Small intestine (tissue), 16 donors: Measurements from ENCODE around the gene USP1. TPM values are rescaled to one million over a fixed set of nuclear protein-coding genes. Genes with fewer than 3 reads are reported as not detected.
A peak's percentile ranks its signal among the peaks of the same experiment; 100 is the strongest.

Experiments used
- DNase-seq, 2 donors: peaks; one replicate each; pipeline versions ENCODE4 v3.0.0 to v3.0.0-alpha.2; 2013
- FAIRE-seq: peaks from 2 replicates; lab custom pipeline; 2012; peaks lifted over from hg19 to GRCh38; lab: Jason Lieb, UNC
- H3K27ac ChIP-seq, 3 donors: one replicate each; pipeline ENCODE4 v1.5.1; 2013; ENCODE audit warnings: low read length in 2 of 3, mild to moderate bottlenecking in 2 of 3, control low read depth in 1 of 3, inconsistent platforms in 1 of 3, low read depth in 1 of 3, moderate library complexity in 1 of 3
- H3K27me3 ChIP-seq, 3 donors: one replicate each; pipeline ENCODE4 v1.6.1; 2013; ENCODE audit warnings: low read length in 3 of 3, inconsistent platforms in 1 of 3; ENCODE audit not compliant: control insufficient read depth in 3 of 3, insufficient read depth in 3 of 3
- H3K36me3 ChIP-seq, 3 donors: one replicate each; pipeline ENCODE4 v1.6.1; 2013; ENCODE audit warnings: low read length in 3 of 3, inconsistent platforms in 1 of 3, low read depth in 1 of 3, mild to moderate bottlenecking in 1 of 3, moderate library complexity in 1 of 3; ENCODE audit not compliant: control insufficient read depth in 3 of 3, insufficient read depth in 2 of 3
- H3K4me1 ChIP-seq, 3 donors: one replicate each; pipeline ENCODE4 v1.6.1; 2013; ENCODE audit warnings: low read length in 2 of 3, inconsistent platforms in 1 of 3, low read depth in 1 of 3, mild to moderate bottlenecking in 1 of 3, moderate library complexity in 1 of 3; ENCODE audit not compliant: control insufficient read depth in 3 of 3, insufficient read depth in 2 of 3
- H3K4me3 ChIP-seq, 3 donors: one replicate each; pipeline ENCODE4 v1.5.1; 2013; ENCODE audit warnings: low read length in 3 of 3, control low read depth in 1 of 3, inconsistent platforms in 1 of 3, low read depth in 1 of 3, mild to moderate bottlenecking in 1 of 3, moderate library complexity in 1 of 3
- H3K9me3 ChIP-seq, 2 donors: one replicate each; pipeline ENCODE4 v1.6.1; 2013; ENCODE audit warnings: low read depth in 1 of 2, low read length in 1 of 2; ENCODE audit not compliant: control insufficient read depth in 2 of 2, insufficient read depth in 1 of 2
- WGBS, 3 donors: extraction: QIAGEN DNeasy Blood & Tissue Kit; methylation state at CpG; one replicate each; pipeline ENCODE4 v1.1.7; 2013; 5-methylcytosine and 5-hydroxymethylcytosine counted together
- long read RNA-seq, 10 donors: transcript quantifications; one replicate each; lab custom pipeline, GENCODE V29; 2026
- polyA plus RNA-seq, 4 donors: library from polyadenylated mRNA; stranded (reverse) in 3 of 4; unstranded in 1 of 4; fragments of 200-250 nt in 3 of 4; fragments of 120-200 nt in 1 of 4; gene quantifications; one replicate each; pipeline versions ENCODE4 v1.2.1 to v1.2.3, GENCODE V29; 2013
- donor health status: healthy with polysubstance abuse.
- donor health status: control.
- donor health status: control.
- donor health status: Bipolar disorder and iron deficiency.
- donor health status: healthy.

USP1 gene
- 10 to 100 TPM; 12.3 to 35.2 (median 18.7) TPM for polyA plus RNA-seq
- long read RNA-seq, donor 1: 0 reads
- long read RNA-seq, donor 2: 0 reads
- long read RNA-seq, donor 3, partial matches to known transcripts: 7 of 7 reads
- long read RNA-seq, donor 3, other reads (novel, unspliced or antisense): 0 of 7 reads
- long read RNA-seq, donor 4: 0 reads
- long read RNA-seq, donor 5: 0 reads
- long read RNA-seq, donor 6, partial matches to known transcripts: 12 of 15 reads
- long read RNA-seq, donor 6, other reads (novel, unspliced or antisense): 0 of 15 reads
- long read RNA-seq, donor 7: 0 reads
- long read RNA-seq, donor 8: 0 reads
- long read RNA-seq, donor 9, partial matches to known transcripts: 0 of 1 reads
- long read RNA-seq, donor 9, other reads (novel, unspliced or antisense): 0 of 1 reads
- long read RNA-seq, donor 10, partial matches to known transcripts: 9 of 12 reads
- long read RNA-seq, donor 10, other reads (novel, unspliced or antisense): 0 of 12 reads

DNA sequence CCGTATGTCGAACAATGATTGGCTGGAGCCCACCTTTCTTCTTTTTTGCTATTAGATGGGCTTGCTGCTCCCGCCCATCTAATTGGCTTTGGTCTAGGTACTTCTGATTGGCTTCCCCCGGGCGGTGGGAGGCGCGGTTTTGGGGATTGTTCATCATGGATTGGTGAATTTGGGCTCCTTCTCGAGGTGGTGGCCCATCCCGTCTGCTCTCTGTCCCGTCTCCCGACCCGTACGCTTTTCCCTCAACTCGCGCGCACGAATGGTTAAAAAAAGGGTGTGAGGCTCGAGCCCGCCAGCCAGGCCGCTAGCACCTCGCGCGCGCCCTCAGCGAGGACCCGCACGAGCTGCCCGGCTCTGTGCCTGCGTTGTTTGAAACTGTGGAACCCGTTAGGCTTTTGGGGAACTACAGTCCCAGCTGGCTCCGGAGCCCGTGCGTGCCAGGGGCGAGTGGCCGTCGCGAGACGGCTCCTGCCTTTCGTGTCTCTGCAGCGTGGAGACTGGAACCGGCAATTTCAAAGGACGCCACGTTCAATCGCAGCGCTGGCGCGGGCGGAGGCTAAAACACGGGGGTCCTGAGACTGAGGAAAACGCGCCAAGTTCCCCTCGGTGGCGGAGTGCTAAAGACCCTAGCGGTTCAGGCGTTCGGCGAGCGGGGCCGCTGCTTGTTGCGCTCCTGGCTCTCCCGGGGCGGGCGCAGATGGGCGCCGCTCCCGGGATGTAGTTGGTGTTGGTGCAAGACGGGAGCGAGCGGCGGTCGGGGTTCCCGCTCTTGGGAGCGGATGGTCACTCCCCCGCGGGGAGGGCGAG lies at the start of gene USP1:
TSS of gene USP1 (plus strand) at position 584 of the 807 bp plus-strand sequence. CDS start 2,819 bp downstream, outside the sequence.
- Histone ChIP-seq H3K4me1 (peaks cover 0 to 5% (median 0%) of the 10 kb centered on the region in 3 donors), H3K27ac (peak within 1 kb of the TSS; percentile 95 to 98 (median 96)), H3K27me3 (no peaks in the 10 kb centered on the region), H3K4me3 (peak within 1 kb of the TSS; percentile 65 to 92 (median 88)), H3K9me3 (no peaks in the 10 kb centered on the region), H3K36me3 (peaks cover 0 to under 1% (median 0%) of the 10 kb centered on the region in 3 donors)
- no peak for FAIRE-seq
- 0% methylated on average over 66 to 76 of the region's 76 CpGs for WGBS, 3 donors
- DNase-seq: peak; percentile 99

DNA sequence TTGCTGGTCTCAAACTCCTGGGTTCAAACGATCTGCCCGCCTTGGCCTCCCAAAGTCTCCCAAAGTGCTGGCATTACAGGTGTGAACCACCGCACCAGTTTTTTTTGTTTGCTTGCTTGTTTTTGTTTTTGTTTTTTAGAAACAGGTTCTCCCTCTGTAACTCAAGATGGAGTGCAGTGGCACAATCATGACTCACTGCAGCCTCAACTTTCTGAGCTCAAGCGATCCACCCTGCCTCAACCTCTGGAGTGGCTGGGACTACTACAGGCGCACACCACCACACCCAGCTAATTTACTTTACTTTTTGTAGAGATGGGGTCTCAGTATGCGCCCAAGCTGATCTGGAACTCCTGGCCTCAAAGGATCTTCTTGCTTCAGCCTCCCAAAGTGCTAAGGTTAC lies 47.3 kb upstream of the USP1 start:
- no peak overlapping the region for H3K27ac ChIP-seq
- no peaks in the 10 kb centered on the region for H3K9me3 ChIP-seq
- no peaks in the 10 kb centered on the region for H3K36me3 ChIP-seq
- no peak for DNase-seq
- H3K4me1 ChIP-seq: peaks cover 0 to 24% (median 0%) of the 10 kb centered on the region in 3 donors
- no peak for FAIRE-seq
- WGBS, 3 donors: 94 to 96% (median 95%) methylated on average over 6 of the region's 6 CpGs
- H3K27me3 ChIP-seq: no peaks in the 10 kb centered on the region
- no peak overlapping the region for H3K4me3 ChIP-seq

- DNase-seq (no peak), FAIRE-seq (no peak)
- Histone ChIP-seq H3K27ac (no peak overlapping the region), H3K9me3 (no peaks in the 10 kb centered on the region), H3K27me3 (no peaks in the 10 kb centered on the region), H3K4me1 (peaks cover 0 to 21% (median 0%) of the 10 kb centered on the region in 3 donors), H3K4me3 (no peak overlapping the region), H3K36me3 (no peaks in the 10 kb centered on the region)
- WGBS, 3 donors: 91 to 93% (median 91%) methylated on average over 7 of the region's 7 CpGs
These were observed 46.8 kb upstream of the USP1 start for GRCh38 chr1:62390071-62390470.

DNA sequence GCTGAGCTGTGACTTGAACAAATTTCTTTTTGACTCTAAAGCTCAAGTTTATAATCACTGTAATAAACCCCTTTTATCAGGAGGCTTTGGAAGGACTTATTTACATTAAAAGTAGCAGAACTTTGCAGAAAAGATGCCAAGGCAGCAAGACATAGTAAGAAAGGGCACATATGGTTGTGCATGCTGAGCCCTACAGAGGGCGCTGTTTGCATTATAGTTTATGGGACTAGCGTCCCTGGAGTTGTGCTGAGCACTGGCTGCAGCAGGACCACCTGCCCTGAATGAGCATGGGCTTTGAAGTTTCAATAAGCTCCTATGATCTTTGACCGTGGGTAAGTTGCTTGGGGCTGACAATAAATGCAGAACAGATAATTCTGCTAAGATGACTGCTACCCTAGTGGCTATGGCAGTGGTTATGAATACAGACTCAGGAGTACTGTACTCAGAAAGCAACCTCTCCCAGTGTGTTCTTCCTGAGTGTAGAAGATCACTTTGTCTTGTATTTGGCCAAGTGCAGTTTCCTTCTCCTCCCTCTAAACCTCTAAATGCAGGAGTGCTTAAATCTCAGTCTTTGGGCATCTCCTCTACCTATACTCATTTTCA lies 45.4 kb upstream of the USP1 start:
- WGBS, 3 donors: 12 to 29% (median 18%) methylated on average over 3 of the region's 3 CpGs

GRCh38 chr1:62392951-62393350 lies 43.9 kb upstream of the USP1 start:
- Histone ChIP-seq H3K4me1 (no peaks in the 10 kb centered on the region), H3K27me3 (no peaks in the 10 kb centered on the region), H3K4me3 (no peak overlapping the region), H3K36me3 (no peaks in the 10 kb centered on the region), H3K9me3 (no peaks in the 10 kb centered on the region), H3K27ac (no peak overlapping the region)
- WGBS, 3 donors: 71 to 83% (median 79%) methylated on average over 3 of the region's 3 CpGs
- no peak for DNase-seq
- no peak for FAIRE-seq

More for the DNA sequence above, 45.4 kb upstream of the USP1 start:
- Histone ChIP-seq H3K4me1 (peaks cover 0 to 11% (median 0%) of the 10 kb centered on the region in 3 donors), H3K36me3 (no peaks in the 10 kb centered on the region), H3K9me3 (no peaks in the 10 kb centered on the region), H3K27ac (no peak overlapping the region), H3K4me3 (no peak overlapping the region), H3K27me3 (no peaks in the 10 kb centered on the region)
- DNase-seq: peak in 1 of 2 donors; percentile 62
- FAIRE-seq: no peak

GRCh38 chr1:62394646-62395045 lies 42.2 kb upstream of the USP1 start:
- Histone ChIP-seq H3K4me1 (no peaks in the 10 kb centered on the region), H3K36me3 (no peaks in the 10 kb centered on the region), H3K9me3 (no peaks in the 10 kb centered on the region), H3K4me3 (no peak overlapping the region), H3K27me3 (no peaks in the 10 kb centered on the region), H3K27ac (no peak overlapping the region)
- DNase-seq (no peak), FAIRE-seq (no peak)
- WGBS, 3 donors: 86 to 94% (median 92%) methylated on average over 8 of the region's 8 CpGs

DNA sequence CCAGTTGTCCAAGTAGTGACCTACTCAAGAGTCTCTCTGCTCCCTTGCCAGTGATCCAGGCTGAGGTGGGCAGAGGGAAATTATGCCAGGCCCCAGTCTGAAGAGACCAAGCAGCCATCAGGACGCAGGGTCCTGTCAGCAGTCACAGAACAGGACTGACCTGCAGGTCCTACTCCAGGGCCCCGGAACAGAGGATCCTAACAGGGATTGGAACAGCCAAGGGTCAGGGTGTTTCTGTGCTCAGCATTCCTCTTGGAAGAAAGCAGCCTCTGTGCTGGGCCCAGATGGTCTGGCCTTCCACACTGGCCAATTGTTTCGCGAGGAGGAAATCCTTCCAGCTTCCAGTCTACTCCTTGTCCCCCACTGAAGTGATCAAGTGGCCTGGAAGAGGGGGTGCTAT lies 41.6 kb upstream of the USP1 start:
- H3K27me3 ChIP-seq: no peaks in the 10 kb centered on the region
- 86 to 91% (median 88%) methylated on average over 4 of the region's 4 CpGs for WGBS, 3 donors
- H3K4me3 ChIP-seq: no peak overlapping the region
- no peaks in the 10 kb centered on the region for H3K9me3 ChIP-seq
- H3K36me3 ChIP-seq: no peaks in the 10 kb centered on the region
- no peak for FAIRE-seq
- H3K27ac ChIP-seq: no peak overlapping the region
- H3K4me1 ChIP-seq: no peaks in the 10 kb centered on the region
- no peak for DNase-seq

- FAIRE-seq: no peak
- H3K4me3 ChIP-seq: no peak overlapping the region
- WGBS, 3 donors: 73 to 75% (median 74%) methylated on average over 6 of the region's 6 CpGs
- no peaks in the 10 kb centered on the region for H3K36me3 ChIP-seq
- no peak for DNase-seq
- no peaks in the 10 kb centered on the region for H3K27me3 ChIP-seq
- no peak overlapping the region for H3K27ac ChIP-seq
- no peaks in the 10 kb centered on the region for H3K4me1 ChIP-seq
- H3K9me3 ChIP-seq: no peaks in the 10 kb centered on the region
These were observed 40.0 kb upstream of the USP1 start for GRCh38 chr1:62396871-62397270.
